ENCODE measurements around the gene TNFRSF25.

Gene TNFRSF25

GRCh38 chr1:6414443-6414844 lies 51.5 kb downstream of the TNFRSF25 start:
- TF ChIP-seq CTCF (IDR thresholded peaks at IDR 0.05; ENCODE audit: insufficient read depth, low read length, missing control alignments) = peak; percentile 73
- H3K4me3 ChIP-seq (ENCODE audit: low read depth, low read length) = peak overlapping the region; percentile 27; the same call in 1 of the 2 replicates
- no peak for DNase-seq (ENCODE audit: low read depth, low spot score)

GRCh38 chr1:6412896-6413295 lies 53.1 kb downstream of the TNFRSF25 start:
- CTCF ChIA-PET = interaction anchor here (1.0 to 4.7 kb wide), 6 partner anchors 7 to 50 kb away, joined by 3 to 31 read pairs (median 12); no protein-coding TSS in a partner anchor
- H3K4me3 ChIP-seq (ENCODE audit: low read depth, low read length) = no peak overlapping the region
- TF ChIP-seq CTCF (IDR thresholded peaks at IDR 0.05; ENCODE audit: insufficient read depth, low read length, missing control alignments) = no peak
- POLR2A ChIA-PET = no interaction called here
- DNase-seq (ENCODE audit: low read depth, low spot score) = no peak

More at GRCh38 chr1:6414443-6414844, 51.5 kb downstream of the TNFRSF25 start:
- CTCF ChIA-PET = interaction anchor here (0.8 to 4.7 kb wide), 17 partner anchors 9 to 170 kb away, joined by 3 to 31 read pairs (median 5); no protein-coding TSS in a partner anchor
- POLR2A ChIA-PET = no interaction called here

Measured in AG04449 (cell line).